ENCODE data around the gene IKZF1.
A peak's percentile ranks its signal among the peaks of the same experiment; 100 is the strongest.

IKZF1 gene

GRCh38 chr7:50330254-50330653 lies 25.7 kb downstream of the IKZF1 start:
- no peak for TF ChIP-seq EZH2phosphoT487 (IDR thresholded peaks at IDR 0.05; ENCODE audit: borderline replicate concordance)
- TF ChIP-seq CTCF (conservative IDR thresholded peaks at IDR 0.05; ENCODE audit: low read length), result no peak
- Histone ChIP-seq H3K9me3 (ENCODE audit: insufficient read depth, low read depth, low read length) (no peaks in the 10 kb centered on the region), H3K79me2 (ENCODE audit: insufficient read depth, low read length) (peaks cover 77% of the 10 kb centered on the region), H3K9me2 (replicated peaks; ENCODE audit: low read depth, low read length) (no peaks in the 10 kb centered on the region), H4K20me1 (ENCODE audit: insufficient read depth, low read length, poor library complexity, severe bottlenecking) (no peaks in the 10 kb centered on the region), H3K4me3 (ENCODE audit: low read length, poor library complexity, severe bottlenecking) (no peak overlapping the region), H3K36me3 (ENCODE audit: insufficient read depth, low read length) (peaks cover 64% of the 10 kb centered on the region), H3F3A (ENCODE audit: low read depth) (peaks cover 14% of the 10 kb centered on the region), H2AFZ (ENCODE audit: low read length) (no peak overlapping the region), H3K4me1 (ENCODE audit: insufficient read depth, low read length, poor library complexity, severe bottlenecking) (peaks cover 59% of the 10 kb centered on the region), H3K4me2 (ENCODE audit: low read depth, low read length, poor library complexity, severe bottlenecking) (peak overlapping the region; percentile 95), H3K27me3 (ENCODE audit: insufficient read depth, low read length, poor library complexity, severe bottlenecking) (no peaks in the 10 kb centered on the region), H3K9ac (ENCODE audit: low read depth, low read length, poor library complexity, severe bottlenecking) (peak overlapping the region; percentile 40)

GRCh38 chr7:50330696-50331095 lies 26.2 kb downstream of the IKZF1 start:
- Histone ChIP-seq H3K4me3 (ENCODE audit: low read length, poor library complexity, severe bottlenecking) (no peak overlapping the region), H3K4me1 (ENCODE audit: insufficient read depth, low read length, poor library complexity, severe bottlenecking) (peaks cover 63% of the 10 kb centered on the region), H3K79me2 (ENCODE audit: insufficient read depth, low read length) (peaks cover 77% of the 10 kb centered on the region), H3K9me3 (ENCODE audit: insufficient read depth, low read depth, low read length) (no peaks in the 10 kb centered on the region), H3K9ac (ENCODE audit: low read depth, low read length, poor library complexity, severe bottlenecking) (peak overlapping the region; percentile 85), H2AFZ (ENCODE audit: low read length) (no peak overlapping the region), H3K27me3 (ENCODE audit: insufficient read depth, low read length, poor library complexity, severe bottlenecking) (no peaks in the 10 kb centered on the region), H3F3A (ENCODE audit: low read depth) (peaks cover 14% of the 10 kb centered on the region), H3K36me3 (ENCODE audit: insufficient read depth, low read length) (peaks cover 60% of the 10 kb centered on the region), H3K4me2 (ENCODE audit: low read depth, low read length, poor library complexity, severe bottlenecking) (peak overlapping the region; percentile 95), H3K9me2 (replicated peaks; ENCODE audit: low read depth, low read length) (no peaks in the 10 kb centered on the region), H4K20me1 (ENCODE audit: insufficient read depth, low read length, poor library complexity, severe bottlenecking) (no peaks in the 10 kb centered on the region)
- TF ChIP-seq EZH2phosphoT487 (IDR thresholded peaks at IDR 0.05; ENCODE audit: borderline replicate concordance) (no peak), CTCF (conservative IDR thresholded peaks at IDR 0.05; ENCODE audit: low read length) (no peak)

- Histone ChIP-seq H3F3A (ENCODE audit: low read depth) (peaks cover 14% of the 10 kb centered on the region), H3K79me2 (ENCODE audit: insufficient read depth, low read length) (peaks cover 77% of the 10 kb centered on the region)
These were observed 27.2 kb downstream of the IKZF1 start for GRCh38 chr7:50331564-50332208.

More at GRCh38 chr7:50331564-50332208, 27.2 kb downstream of the IKZF1 start:
- Histone ChIP-seq H3K4me3 (ENCODE audit: low read length, poor library complexity, severe bottlenecking) (peak overlapping the region; percentile 32), H3K4me2 (ENCODE audit: low read depth, low read length, poor library complexity, severe bottlenecking) (peak overlapping the region; percentile 95), H3K27me3 (ENCODE audit: insufficient read depth, low read length, poor library complexity, severe bottlenecking) (no peaks in the 10 kb centered on the region), H3K9me2 (replicated peaks; ENCODE audit: low read depth, low read length) (no peaks in the 10 kb centered on the region), H3K36me3 (ENCODE audit: insufficient read depth, low read length) (peaks cover 52% of the 10 kb centered on the region), H3K9ac (ENCODE audit: low read depth, low read length, poor library complexity, severe bottlenecking) (peak overlapping the region; percentile 85), H2AFZ (ENCODE audit: low read length) (no peak overlapping the region), H3K4me1 (ENCODE audit: insufficient read depth, low read length, poor library complexity, severe bottlenecking) (peaks cover 73% of the 10 kb centered on the region), H4K20me1 (ENCODE audit: insufficient read depth, low read length, poor library complexity, severe bottlenecking) (no peaks in the 10 kb centered on the region), H3K9me3 (ENCODE audit: insufficient read depth, low read depth, low read length) (no peaks in the 10 kb centered on the region)
- no peak for TF ChIP-seq CTCF (conservative IDR thresholded peaks at IDR 0.05; ENCODE audit: low read length)
- TF ChIP-seq EZH2phosphoT487 (IDR thresholded peaks at IDR 0.05; ENCODE audit: borderline replicate concordance), result no peak

Data from Loucy (cell line).